ENCODE measurements around the gene GALNT10.

Gene GALNT10

GRCh38 chr5:154315756-154316155 is 125.2 kb downstream of the GALNT10 start:
- H3K9me3 Mint-ChIP-seq: no peaks in the 10 kb centered on the region
- peaks cover 12% of the 10 kb centered on the region for H3K4me1 Mint-ChIP-seq
- H3K36me3 Mint-ChIP-seq: peaks cover 14% of the 10 kb centered on the region
- H3K27me3 Mint-ChIP-seq: no peaks in the 10 kb centered on the region
- no peak overlapping the region for H3K4me3 Mint-ChIP-seq
- H3K27ac Mint-ChIP-seq: no peak overlapping the region
- no peak for ATAC-seq

GRCh38 chr5:154316223-154316935 is 125.8 kb downstream of the GALNT10 start:
- H3K4me3 Mint-ChIP-seq: no peak overlapping the region
- H3K27ac Mint-ChIP-seq: no peak overlapping the region
- no peak for ATAC-seq
- no peaks in the 10 kb centered on the region for H3K27me3 Mint-ChIP-seq
- no peaks in the 10 kb centered on the region for H3K9me3 Mint-ChIP-seq
- H3K36me3 Mint-ChIP-seq: peaks cover 14% of the 10 kb centered on the region
- peaks cover 13% of the 10 kb centered on the region for H3K4me1 Mint-ChIP-seq

GRCh38 chr5:154317916-154318315 is 127.4 kb downstream of the GALNT10 start:
- no peak for ATAC-seq
- H3K27ac Mint-ChIP-seq: no peak overlapping the region
- peaks cover 13% of the 10 kb centered on the region for H3K36me3 Mint-ChIP-seq
- no peaks in the 10 kb centered on the region for H3K27me3 Mint-ChIP-seq
- H3K9me3 Mint-ChIP-seq: no peaks in the 10 kb centered on the region
- no peak overlapping the region for H3K4me3 Mint-ChIP-seq
- H3K4me1 Mint-ChIP-seq: peaks cover 13% of the 10 kb centered on the region

GRCh38 chr5:154318691-154319090 is 128.2 kb downstream of the GALNT10 start:
- Mint-ChIP-seq H3K27me3 (no peaks in the 10 kb centered on the region), H3K27ac (no peak overlapping the region), H3K9me3 (no peaks in the 10 kb centered on the region), H3K4me1 (peaks cover 15% of the 10 kb centered on the region), H3K4me3 (no peak overlapping the region), H3K36me3 (peaks cover 21% of the 10 kb centered on the region)
- no peak for ATAC-seq

GRCh38 chr5:154319736-154320135 is 129.2 kb downstream of the GALNT10 start:
- no peak overlapping the region for H3K27ac Mint-ChIP-seq
- ATAC-seq: no peak
- peaks cover 19% of the 10 kb centered on the region for H3K4me1 Mint-ChIP-seq

GRCh38 chr5:154320224-154321089 is 129.9 kb downstream of the GALNT10 start:
- peaks cover 34% of the 10 kb centered on the region for H3K36me3 Mint-ChIP-seq
- H3K4me1 Mint-ChIP-seq: peaks cover 19% of the 10 kb centered on the region
- H3K27me3 Mint-ChIP-seq: no peaks in the 10 kb centered on the region
- H3K27ac Mint-ChIP-seq: no peak overlapping the region
- no peak for ATAC-seq
- H3K9me3 Mint-ChIP-seq: no peaks in the 10 kb centered on the region
- H3K4me3 Mint-ChIP-seq: no peak overlapping the region

More at GRCh38 chr5:154319736-154320135, 129.2 kb downstream of the GALNT10 start:
- Mint-ChIP-seq H3K4me3 (no peak overlapping the region), H3K9me3 (no peaks in the 10 kb centered on the region), H3K36me3 (peaks cover 32% of the 10 kb centered on the region), H3K27me3 (no peaks in the 10 kb centered on the region)

- no peak for ATAC-seq
- Mint-ChIP-seq H3K27me3 (no peaks in the 10 kb centered on the region), H3K36me3 (peaks cover 34% of the 10 kb centered on the region), H3K9me3 (no peaks in the 10 kb centered on the region), H3K27ac (no peak overlapping the region), H3K4me3 (no peak overlapping the region), H3K4me1 (peaks cover 19% of the 10 kb centered on the region)
Observed at GRCh38 chr5:154321546-154321945, 131.0 kb downstream of the GALNT10 start.

- Mint-ChIP-seq H3K36me3 (peaks cover 28% of the 10 kb centered on the region), H3K4me1 (peaks cover 13% of the 10 kb centered on the region), H3K4me3 (no peak overlapping the region), H3K27me3 (no peaks in the 10 kb centered on the region), H3K9me3 (no peaks in the 10 kb centered on the region), H3K27ac (no peak overlapping the region)
- no peak for ATAC-seq
Observed at GRCh38 chr5:154324033-154324432, 133.5 kb downstream of the GALNT10 start.

- H3K27ac Mint-ChIP-seq: no peak overlapping the region
Observed at GRCh38 chr5:154325566-154325965, 135.0 kb downstream of the GALNT10 start.

GRCh38 chr5:154329062-154329461 is 138.5 kb downstream of the GALNT10 start:
- no peak for ATAC-seq
- Mint-ChIP-seq H3K4me3 (no peak overlapping the region), H3K36me3 (peaks cover 39% of the 10 kb centered on the region), H3K27me3 (no peaks in the 10 kb centered on the region), H3K9me3 (no peaks in the 10 kb centered on the region), H3K4me1 (peaks cover 10% of the 10 kb centered on the region), H3K27ac (no peak overlapping the region)

More at GRCh38 chr5:154325566-154325965, 135.0 kb downstream of the GALNT10 start:
- Mint-ChIP-seq H3K27me3 (no peaks in the 10 kb centered on the region), H3K4me3 (no peak overlapping the region), H3K4me1 (peaks cover 9% of the 10 kb centered on the region), H3K9me3 (no peaks in the 10 kb centered on the region), H3K36me3 (peaks cover 28% of the 10 kb centered on the region)
- no peak for ATAC-seq

GRCh38 chr5:154329519-154330040 is 139.0 kb downstream of the GALNT10 start:
- Mint-ChIP-seq H3K9me3 (no peaks in the 10 kb centered on the region), H3K27ac (no peak overlapping the region), H3K4me1 (peaks cover 10% of the 10 kb centered on the region), H3K4me3 (no peak overlapping the region), H3K27me3 (no peaks in the 10 kb centered on the region), H3K36me3 (peaks cover 38% of the 10 kb centered on the region)
- no peak for ATAC-seq

GRCh38 chr5:154330097-154330667 is 139.6 kb downstream of the GALNT10 start:
- Mint-ChIP-seq H3K4me3 (no peak overlapping the region), H3K27me3 (no peaks in the 10 kb centered on the region), H3K36me3 (peaks cover 40% of the 10 kb centered on the region), H3K9me3 (no peaks in the 10 kb centered on the region), H3K4me1 (peaks cover 10% of the 10 kb centered on the region), H3K27ac (no peak overlapping the region)
- ATAC-seq: no peak

GRCh38 chr5:154331232-154331631 is 140.7 kb downstream of the GALNT10 start:
- H3K4me3 Mint-ChIP-seq: no peak overlapping the region
- H3K9me3 Mint-ChIP-seq: no peaks in the 10 kb centered on the region
- H3K27me3 Mint-ChIP-seq: no peaks in the 10 kb centered on the region
- H3K4me1 Mint-ChIP-seq: peaks cover 10% of the 10 kb centered on the region
- ATAC-seq: no peak
- no peak overlapping the region for H3K27ac Mint-ChIP-seq
- H3K36me3 Mint-ChIP-seq: peaks cover 48% of the 10 kb centered on the region

- ATAC-seq: no peak
- Mint-ChIP-seq H3K27me3 (no peaks in the 10 kb centered on the region), H3K4me3 (no peak overlapping the region), H3K27ac (no peak overlapping the region), H3K36me3 (peaks cover 55% of the 10 kb centered on the region), H3K9me3 (no peaks in the 10 kb centered on the region), H3K4me1 (peaks cover 10% of the 10 kb centered on the region)
Observed at GRCh38 chr5:154331924-154332323, 141.4 kb downstream of the GALNT10 start.

GRCh38 chr5:154332451-154332850 is 141.9 kb downstream of the GALNT10 start:
- Mint-ChIP-seq H3K27me3 (no peaks in the 10 kb centered on the region), H3K9me3 (no peaks in the 10 kb centered on the region), H3K36me3 (peaks cover 60% of the 10 kb centered on the region), H3K27ac (no peak overlapping the region), H3K4me3 (no peak overlapping the region), H3K4me1 (peaks cover 10% of the 10 kb centered on the region)
- no peak for ATAC-seq
